GM12878 (cell line): ENCODE results near the gene ROM1. TPM values are rescaled to one million over a fixed set of nuclear protein-coding genes. Genes with fewer than 3 reads are reported as not detected.

ENCODE experiments used
- ATAC-seq: fragments of 200-7000 bp; cut with Tn5 transposase; 3 replicates; pipeline ENCODE4 v1.9.1; 2020; ENCODE audit warnings: mild to moderate bottlenecking, moderate library complexity
- BruUV-seq: library from RNA; stranded (reverse); fragments of 400-500 nt; replicated peaks from 2 replicates; lab custom pipeline; 2021; lab: Mats Ljungman, UMichigan
- CTCF ChIA-PET: fragments of 300-600 bp; sonication (Branson Sonifier 250); formaldehyde crosslinking; extraction: SDS; loops from one replicate; lab custom pipeline; 2021; ENCODE audit warnings: inconsistent platforms; lab: Yijun Ruan, JAX
- POLR2A ChIA-PET: fragments of 350-600 bp; formaldehyde crosslinking; extraction: SDS; loops from one replicate; lab custom pipeline; 2021; ENCODE audit warnings: inconsistent platforms; lab: Charles Lee
- RAD21 ChIA-PET: fragments of 300-600 bp; sonication (Branson Sonifier 250); formaldehyde crosslinking; loops from one replicate; lab custom pipeline; 2023; ENCODE audit warnings: antibody characterized with exemption; ENCODE audit not compliant: unreplicated experiment; lab: Charles Lee
- SMC1A ChIA-PET: fragments of 300-600 bp; sonication (Branson Sonifier 250); formaldehyde crosslinking; loops from one replicate; lab custom pipeline; 2023; ENCODE audit not compliant: unreplicated experiment, uncharacterized antibody; lab: Charles Lee
- DNase-seq: peaks from one replicate; pipeline ENCODE4 v3.0.0-alpha.2; 2011; ENCODE audit warnings: low read depth, low spot score
- FAIRE-seq: peaks from 3 replicates; lab custom pipeline; 2011; peaks lifted over from hg19 to GRCh38; lab: Jason Lieb, UNC
- H2AFZ ChIP-seq: 2 replicates; pipeline ENCODE4 v1.6.0; 2011; ENCODE audit warnings: low read depth, low read length, control low read depth; ENCODE audit not compliant: control insufficient read depth
- H3K27ac ChIP-seq: 2 replicates; pipeline ENCODE4 v1.5.1; 2011; ENCODE audit warnings: control low read depth; ENCODE audit not compliant: control insufficient read depth, insufficient read depth
- H3K27me3 ChIP-seq, 2 experiments: replicated peaks in 1 of 2; 2 replicates each; pipeline versions ENCODE4 v1.6.0 to v1.6.1; 2011; ENCODE audit warnings: low read length in 1 of 2; ENCODE audit not compliant: control insufficient read depth in 2 of 2, insufficient read depth in 2 of 2
- H3K36me3 ChIP-seq, 2 experiments: 2 replicates each; pipeline ENCODE4 v1.5.1; 2011; ENCODE audit warnings: low read length in 1 of 2; ENCODE audit not compliant: control insufficient read depth in 2 of 2, insufficient read depth in 2 of 2
- H3K4me1 ChIP-seq: 2 replicates; pipeline ENCODE4 v1.6.1; 2011; ENCODE audit warnings: mild to moderate bottlenecking, low read length, moderate library complexity, mixed read lengths; ENCODE audit not compliant: control insufficient read depth, insufficient read depth
- H3K4me2 ChIP-seq: 2 replicates; pipeline ENCODE4 v1.6.0; 2011; ENCODE audit warnings: control low read depth; ENCODE audit not compliant: control insufficient read depth, insufficient read depth
- H3K4me3 ChIP-seq: fragments of 200-600 bp; sonication (generic); 2 replicates; pipeline ENCODE4 v1.5.1; 2016
- H3K79me2 ChIP-seq: 2 replicates; pipeline ENCODE4 v1.6.0; 2011; ENCODE audit warnings: low read length; ENCODE audit not compliant: control insufficient read depth, insufficient read depth
- H3K9ac ChIP-seq: 2 replicates; pipeline ENCODE4 v1.8.0; 2011; ENCODE audit warnings: low read length, control low read depth, mixed read lengths; ENCODE audit not compliant: control insufficient read depth, insufficient read depth
- H3K9me3 ChIP-seq: replicated peaks from 3 replicates; pipeline ENCODE4 v1.5.1; 2011; ENCODE audit warnings: mild to moderate bottlenecking, low read length; ENCODE audit not compliant: control insufficient read depth, insufficient read depth
- H4K20me1 ChIP-seq: 2 replicates; pipeline ENCODE4 v1.6.0; 2011; ENCODE audit not compliant: control insufficient read depth, insufficient read depth
- BHLHE40 ChIP-seq, 2 experiments: fragments of 450-650 bp in 1 of 2; IDR thresholded peaks; 2 replicates each; pipeline ENCODE4 v1.6.1; 2011 to 2017; ENCODE audit warnings: low read depth in 2 of 2, borderline replicate concordance in 1 of 2, improper control_type of control experiment in 1 of 2, low read length in 1 of 2, mild to moderate bottlenecking in 1 of 2
- CREB1 ChIP-seq: IDR thresholded peaks from 2 replicates; pipeline ENCODE4 v1.6.1; 2012; ENCODE audit warnings: low read depth, mild to moderate bottlenecking, inconsistent platforms
- LARP7 ChIP-seq: fragments of 450-650 bp; IDR thresholded peaks from 2 replicates; pipeline ENCODE4 v1.6.1; 2017; ENCODE audit warnings: mild to moderate bottlenecking
- NFIC ChIP-seq: IDR thresholded peaks from 2 replicates; pipeline ENCODE4 v1.6.1; 2012; ENCODE audit warnings: low read depth, mild to moderate bottlenecking, inconsistent platforms, low read length, moderate library complexity
- PAX5 ChIP-seq: IDR thresholded peaks from 2 replicates; pipeline ENCODE4 v1.6.1; 2011; ENCODE audit warnings: low read depth, low read length, borderline replicate concordance
- PBX3 ChIP-seq: IDR thresholded peaks from 2 replicates; pipeline ENCODE4 v1.6.1; 2011; ENCODE audit warnings: mild to moderate bottlenecking, low read depth, low read length, moderate library complexity; ENCODE audit not compliant: insufficient replicate concordance
- PKNOX1 ChIP-seq: fragments of 450-650 bp; IDR thresholded peaks from 2 replicates; pipeline ENCODE4 v1.6.1; 2016; ENCODE audit warnings: mild to moderate bottlenecking
- SMAD1 ChIP-seq: fragments of 450-650 bp; IDR thresholded peaks from 2 replicates; pipeline ENCODE4 v1.6.1; 2018; ENCODE audit warnings: mild to moderate bottlenecking, low read depth; ENCODE audit not compliant: partially characterized antibody
- SREBF1 ChIP-seq: IDR thresholded peaks from 2 replicates; pipeline ENCODE4 v1.6.1; 2012; ENCODE audit warnings: mild to moderate bottlenecking, low read length
- STAT1 ChIP-seq: fragments of 450-650 bp; conservative IDR thresholded peaks from 2 replicates; pipeline ENCODE4 v1.6.1; 2014; ENCODE audit warnings: antibody characterized with exemption, mild to moderate bottlenecking
- ZNF274 ChIP-seq: IDR thresholded peaks from one replicate; pipeline ENCODE4 v1.8.0; 2011; ENCODE audit not compliant: insufficient read length, insufficient read depth
- WGBS: methylation state at CpG from one replicate; pipeline ENCODE4 v1.1.6; 2016; ENCODE audit warnings: low lambda C conversion rate; ENCODE audit not compliant: insufficient replicate concordance, insufficient coverage; ENCODE audit errors: missing lambda C conversion rate; 5-methylcytosine and 5-hydroxymethylcytosine counted together
- in situ Hi-C: fragments of 300-500 bp; cut with MboI; formaldehyde crosslinking; loops from 9 replicates; pipeline ENCODE4 v1.14.3; 2018; ENCODE audit warnings: mixed read lengths
- intact Hi-C: fragments of 100-400 bp; cut with micrococcal nuclease; formaldehyde crosslinking; loops from one replicate; pipeline ENCODE4 v1.14.2; 2022; ENCODE audit not compliant: unreplicated experiment
- polyA plus RNA-seq, 11 experiments: library from polyadenylated mRNA; depleted of rRNA in 4 of 11; unstranded in 6 of 11; stranded (reverse) in 5 of 11; fragments of >200 nt; fragmentation: Nextera tagmentation in 4 of 11; fragmentation: Illumina TruSeq in 1 of 11; extraction: Ambion mirVana in 4 of 11; extraction: Trizol in 1 of 11; gene quantifications; 1 replicate in 1 of 11; 2 replicates in 10 of 11; pipeline versions ENCODE4 v1.2.1 to v1.2.3, GENCODE V29; 2011 to 2016; ENCODE audit warnings: inconsistent platforms in 2 of 11, missing spikeins in 2 of 11, low read depth in 1 of 11
- total RNA-seq, 4 experiments: library from RNA; depleted of rRNA in 3 of 4; stranded (reverse); fragments of >200 nt in 3 of 4; fragmentation: Illumina TruSeq in 1 of 4; extraction: Trizol in 1 of 4; gene quantifications; 2 replicates each; pipeline versions ENCODE4 v1.2.1 to v1.2.3, GENCODE V29; 2013 to 2021

The ROM1 gene
- total and polyA plus RNA-seq, 10 of the 15 experiments (the other 5 are each of a cell fraction or from before 2014, with no cell fraction given), result 0.42 to 3.0 (median 1.1) TPM

- Histone ChIP-seq H4K20me1 (no peaks in the 10 kb centered on the region; the same call in 1 of the 2 replicates), H3K27ac (no peak overlapping the region), H3K4me2 (no peak overlapping the region), H3K9me3 (no peaks in the 10 kb centered on the region), H3K27me3 (no peaks in the 10 kb centered on the region), H3K4me1 (peaks cover 10% of the 10 kb centered on the region), H3K36me3 (peaks cover 3 to 9% of the 10 kb centered on the region in 2 experiments; a peak in 3 of 4 replicates), H3K79me2 (peaks cover 13% of the 10 kb centered on the region), H3K9ac (no peak overlapping the region), H2AFZ (no peak overlapping the region), H3K4me3 (no peak overlapping the region)
- no peak for TF ChIP-seq BHLHE40 (IDR thresholded peaks at IDR 0.05; ENCODE audit: borderline replicate concordance in 1 of 2, low read depth in 2 of 2, low read length in 1 of 2)
- TF ChIP-seq ZNF274, result no peak
- TF ChIP-seq LARP7, result no peak
- no peak for TF ChIP-seq PAX5
- TF ChIP-seq SMAD1, result no peak
- no peak for ATAC-seq
- DNase-seq, result no peak
- no TSS peak for BruUV-seq
- ChIA-PET RAD21 (no interaction called here), CTCF (interaction anchor here (1.7 kb wide), 1 partner anchor 88 kb away, joined by 4 read pairs; no protein-coding TSS in a partner anchor), POLR2A (no interaction called here), SMC1A (interaction anchor here (0.7 kb wide), 1 partner anchor 182 kb away, joined by 3 read pairs; no protein-coding TSS in a partner anchor)
- WGBS, result 98% methylated on average over 15 of the region's 15 CpGs
- in situ Hi-C loops, result no loop called here
- intact Hi-C loops, result no loop called here
- no peak for FAIRE-seq
Measured at GRCh38 chr11:62605902-62606301, 7.2 kb upstream of the ROM1 start.

- ChIA-PET RAD21 (interaction anchor here (0.6 kb wide), 1 partner anchor 250 kb away, joined by 3 read pairs; no protein-coding TSS in a partner anchor), POLR2A (interaction anchor here (0.6 to 1.1 kb wide), 4 partner anchors 10 to 58 kb away, joined by 3 to 7 read pairs (median 4); partner anchors contain the start of genes C11orf98, CSKMT and TUT1)
- in situ Hi-C loops, result no loop called here
- no peak overlapping the region for H3K9ac ChIP-seq
- 48% methylated on average over 2 of the region's 4 CpGs for WGBS
- H4K20me1 ChIP-seq, result no peaks in the 10 kb centered on the region; the same call in 1 of the 2 replicates
- intact Hi-C loops, result no loop called here
- TF ChIP-seq NFIC, result no peak
- TF ChIP-seq STAT1, result no peak
- 0 out of 2 replicates have a peak, but pooled peaks have one; percentile 29 for TF ChIP-seq CREB1
- TF ChIP-seq PBX3, result peak; percentile 46
- TF ChIP-seq PKNOX1, result peak; percentile 93
- TF ChIP-seq SREBF1, result no peak
- TF ChIP-seq, all 136 proteins: peak for 3
- CTCF ChIA-PET, result interaction anchor here (4.9 kb wide), 1 partner anchor 16 kb away, joined by 41 read pairs; the partner anchor contains the start of gene TUT1
- peaks cover 3 to 9% of the 10 kb centered on the region in 2 experiments; a peak in 3 of 4 replicates for H3K36me3 ChIP-seq
- FAIRE-seq (no peak), DNase-seq (no peak), ATAC-seq (no peak)
- no TSS peak for BruUV-seq
- H3K79me2 ChIP-seq, result peaks cover 16% of the 10 kb centered on the region
- H3K4me3 ChIP-seq, result no peak overlapping the region
- no peak overlapping the region for H3K4me2 ChIP-seq
- H3K4me1 ChIP-seq, result peaks cover 14% of the 10 kb centered on the region
- SMC1A ChIA-PET, result interaction anchor here (0.7 to 0.9 kb wide), 2 partner anchors 9 to 12 kb away, joined by 3 to 5 read pairs; no protein-coding TSS in a partner anchor
- H2AFZ ChIP-seq, result no peak overlapping the region
- H3K27me3 ChIP-seq, result no peaks in the 10 kb centered on the region
- no peak overlapping the region for H3K27ac ChIP-seq
- H3K9me3 ChIP-seq, result no peaks in the 10 kb centered on the region
Measured at GRCh38 chr11:62607714-62608113, 5.3 kb upstream of the ROM1 start.
